ENCODE measurements around the gene INSL6.

DNA sequence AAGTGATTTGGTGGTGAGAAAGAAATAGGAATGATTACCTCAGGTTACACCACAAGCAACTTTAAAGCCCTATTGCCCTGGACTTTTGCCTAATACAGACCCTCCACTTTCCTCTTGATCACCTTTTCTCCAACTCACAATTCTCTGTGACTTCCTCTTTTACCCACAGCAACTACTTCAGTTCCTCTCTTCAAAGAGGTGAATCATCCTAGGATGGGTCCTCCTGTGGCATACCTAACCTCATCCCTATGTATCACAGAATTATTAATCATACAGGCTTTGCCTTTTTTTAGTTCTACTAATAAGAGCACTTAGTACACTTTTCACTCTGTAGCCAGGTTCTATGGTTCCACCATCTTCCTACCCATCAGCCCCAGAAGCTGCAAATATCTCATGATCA is 19.6 kb upstream of the INSL6 start:
- TF ChIP-seq, protein P1, sequence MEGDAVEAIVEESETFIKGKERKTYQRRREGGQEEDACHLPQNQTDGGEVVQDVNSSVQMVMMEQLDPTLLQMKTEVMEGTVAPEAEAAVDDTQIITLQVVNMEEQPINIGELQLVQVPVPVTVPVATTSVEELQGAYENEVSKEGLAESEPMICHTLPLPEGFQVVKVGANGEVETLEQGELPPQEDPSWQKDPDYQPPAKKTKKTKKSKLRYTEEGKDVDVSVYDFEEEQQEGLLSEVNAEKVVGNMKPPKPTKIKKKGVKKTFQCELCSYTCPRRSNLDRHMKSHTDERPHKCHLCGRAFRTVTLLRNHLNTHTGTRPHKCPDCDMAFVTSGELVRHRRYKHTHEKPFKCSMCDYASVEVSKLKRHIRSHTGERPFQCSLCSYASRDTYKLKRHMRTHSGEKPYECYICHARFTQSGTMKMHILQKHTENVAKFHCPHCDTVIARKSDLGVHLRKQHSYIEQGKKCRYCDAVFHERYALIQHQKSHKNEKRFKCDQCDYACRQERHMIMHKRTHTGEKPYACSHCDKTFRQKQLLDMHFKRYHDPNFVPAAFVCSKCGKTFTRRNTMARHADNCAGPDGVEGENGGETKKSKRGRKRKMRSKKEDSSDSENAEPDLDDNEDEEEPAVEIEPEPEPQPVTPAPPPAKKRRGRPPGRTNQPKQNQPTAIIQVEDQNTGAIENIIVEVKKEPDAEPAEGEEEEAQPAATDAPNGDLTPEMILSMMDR (IDR thresholded peaks at IDR 0.05): no peak
- TF ChIP-seq, protein P2, sequence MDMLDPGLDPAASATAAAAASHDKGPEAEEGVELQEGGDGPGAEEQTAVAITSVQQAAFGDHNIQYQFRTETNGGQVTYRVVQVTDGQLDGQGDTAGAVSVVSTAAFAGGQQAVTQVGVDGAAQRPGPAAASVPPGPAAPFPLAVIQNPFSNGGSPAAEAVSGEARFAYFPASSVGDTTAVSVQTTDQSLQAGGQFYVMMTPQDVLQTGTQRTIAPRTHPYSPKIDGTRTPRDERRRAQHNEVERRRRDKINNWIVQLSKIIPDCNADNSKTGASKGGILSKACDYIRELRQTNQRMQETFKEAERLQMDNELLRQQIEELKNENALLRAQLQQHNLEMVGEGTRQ (IDR thresholded peaks at IDR 0.05; ENCODE audit: borderline replicate concordance, low read depth, low read length): no peak
